GM21528 (cell line): Measurements from ENCODE around the gene PLEKHA1.

Experiments used
- ATAC-seq: cut with Tn5 transposase; IDR thresholded peaks from one replicate; pipeline ENCODE4 v1.9.1; 2021; ENCODE audit warnings: mild to moderate bottlenecking, moderate library complexity; ENCODE audit not compliant: unreplicated experiment, low FRiP score

The PLEKHA1 gene

GRCh38 chr10:122375679-122376160 lies 1.2 kb downstream of the PLEKHA1 start:
- no peak for ATAC-seq

GRCh38 chr10:122376364-122376961 lies 2.0 kb downstream of the PLEKHA1 start:
- no peak for ATAC-seq

GRCh38 chr10:122379041-122379440 lies 4.5 kb downstream of the PLEKHA1 start:
- ATAC-seq = no peak

GRCh38 chr10:122379537-122379936 lies 5.0 kb downstream of the PLEKHA1 start:
- no peak for ATAC-seq

GRCh38 chr10:122380703-122381102 lies 6.2 kb downstream of the PLEKHA1 start:
- no peak for ATAC-seq

- no peak for ATAC-seq
These were observed 7.2 kb downstream of the PLEKHA1 start for GRCh38 chr10:122381680-122382079.

GRCh38 chr10:122386514-122386913 lies 12.0 kb downstream of the PLEKHA1 start:
- ATAC-seq = no peak

- ATAC-seq = no peak
These were observed 13.1 kb downstream of the PLEKHA1 start for GRCh38 chr10:122387572-122387971.

- ATAC-seq = no peak
These were observed 13.9 kb downstream of the PLEKHA1 start for GRCh38 chr10:122388287-122388997.

GRCh38 chr10:122390271-122390670 lies 15.8 kb downstream of the PLEKHA1 start:
- no peak for ATAC-seq

GRCh38 chr10:122390679-122391078 lies 16.2 kb downstream of the PLEKHA1 start:
- ATAC-seq = no peak

GRCh38 chr10:122391875-122392274 lies 17.4 kb downstream of the PLEKHA1 start:
- no peak for ATAC-seq

- no peak for ATAC-seq
These were observed 18.3 kb downstream of the PLEKHA1 start for GRCh38 chr10:122392835-122393234.

- no peak for ATAC-seq
These were observed 18.8 kb downstream of the PLEKHA1 start for GRCh38 chr10:122393288-122393687.

GRCh38 chr10:122402548-122403131 lies 28.1 kb downstream of the PLEKHA1 start:
- ATAC-seq = no peak

GRCh38 chr10:122404576-122404975 lies 30.1 kb downstream of the PLEKHA1 start:
- ATAC-seq = no peak

GRCh38 chr10:122407375-122408125 lies 33.0 kb downstream of the PLEKHA1 start:
- ATAC-seq = no peak

GRCh38 chr10:122413327-122413726 lies 38.8 kb downstream of the PLEKHA1 start:
- ATAC-seq = no peak

- ATAC-seq = no peak
These were observed 43.2 kb downstream of the PLEKHA1 start for GRCh38 chr10:122417667-122418066.

GRCh38 chr10:122419016-122419415 lies 44.5 kb downstream of the PLEKHA1 start:
- no peak for ATAC-seq
